OCI-LY7 (cell line): ENCODE measurements around the gene OR10H4. TPM values are rescaled to one million over a fixed set of nuclear protein-coding genes. Genes with fewer than 3 reads are reported as not detected.
"Not testable (repeated sequence)": the region's sequence is repeated elsewhere in the genome, so short reads cannot be mapped to it uniquely, and the experiment has no call there.

Experiments
- BruUV-seq: library from RNA; stranded (reverse); fragments of 400-500 nt; replicated peaks from 2 replicates; lab custom pipeline; 2021; lab: Mats Ljungman, UMichigan
- CTCF ChIA-PET: fragments of 300-600 bp; sonication (Branson Sonifier 250); formaldehyde crosslinking; loops from one replicate; lab custom pipeline; 2022; ENCODE audit warnings: antibody characterized with exemption; ENCODE audit not compliant: unreplicated experiment; lab: Charles Lee
- POLR2A ChIA-PET: fragments of 300-600 bp; sonication (Branson Sonifier 250); formaldehyde crosslinking; loops from one replicate; lab custom pipeline; 2022; ENCODE audit warnings: antibody characterized with exemption; lab: Charles Lee
- DNase-seq: peaks from one replicate; pipeline ENCODE4 v3.0.0-alpha.2; 2015; ENCODE audit warnings: low spot score
- H2AFZ ChIP-seq: fragments of 200-600 bp; sonication (generic), shearing (Covaris generic); 2 replicates; pipeline ENCODE4 v1.6.1; 2014; ENCODE audit warnings: mild to moderate bottlenecking, antibody characterized with exemption, low read length, moderate library complexity
- H3K27ac ChIP-seq: fragments of 200-600 bp; sonication (generic); 2 replicates; pipeline ENCODE4 v1.5.1; 2014; ENCODE audit warnings: mixed run types, low read depth, mild to moderate bottlenecking, moderate library complexity, low read length, inconsistent platforms; ENCODE audit not compliant: poor library complexity, severe bottlenecking
- H3K36me3 ChIP-seq: fragments of 200-600 bp; sonication (generic); 2 replicates; pipeline ENCODE4 v1.6.1; 2014; ENCODE audit warnings: mild to moderate bottlenecking, antibody characterized with exemption, low read length, moderate library complexity, mixed read lengths; ENCODE audit not compliant: insufficient read depth
- H3K4me1 ChIP-seq: fragments of 200-600 bp; sonication (generic); 2 replicates; pipeline ENCODE4 v1.5.1; 2014; ENCODE audit warnings: mild to moderate bottlenecking, low read length; ENCODE audit not compliant: insufficient read depth, poor library complexity, severe bottlenecking
- H3K4me2 ChIP-seq: fragments of 200-600 bp; sonication (generic); 2 replicates; pipeline ENCODE4 v1.6.1; 2014; ENCODE audit warnings: mild to moderate bottlenecking, low read length
- H3K4me3 ChIP-seq: fragments of 200-600 bp; sonication (generic); 2 replicates; pipeline ENCODE4 v1.5.1; 2014; ENCODE audit warnings: mild to moderate bottlenecking, low read depth, low read length; ENCODE audit not compliant: poor library complexity, severe bottlenecking
- H3K79me2 ChIP-seq: fragments of 200-600 bp; sonication (generic); 2 replicates; pipeline ENCODE4 v1.6.1; 2016; ENCODE audit warnings: low read depth, mild to moderate bottlenecking, low read length, moderate library complexity, mixed read lengths; ENCODE audit not compliant: insufficient read depth
- H3K9me2 ChIP-seq: fragments of 200-600 bp; sonication (generic); 2 replicates; pipeline ENCODE4 v1.6.1; 2016; ENCODE audit warnings: mild to moderate bottlenecking, low read length, mixed read lengths; ENCODE audit not compliant: insufficient read depth
- H3K9me3 ChIP-seq: fragments of 200-600 bp; sonication (generic); 2 replicates; pipeline ENCODE4 v1.6.1; 2014; ENCODE audit warnings: mild to moderate bottlenecking, mixed run types, low read length, mixed read lengths
- H4K20me1 ChIP-seq: fragments of 200-600 bp; sonication (generic); 2 replicates; pipeline ENCODE4 v1.6.1; 2014; ENCODE audit warnings: mild to moderate bottlenecking, antibody characterized with exemption, low read length, moderate library complexity, mixed read lengths; ENCODE audit not compliant: insufficient read depth
- CTCF ChIP-seq: fragments of 200-600 bp; sonication (generic); conservative IDR thresholded peaks from 2 replicates; pipeline ENCODE4 v1.5.1; 2014; ENCODE audit warnings: mild to moderate bottlenecking, antibody characterized with exemption, low read length, moderate library complexity, mixed read lengths
- EZH2phosphoT487 ChIP-seq: fragments of 200-600 bp; sonication (generic); IDR thresholded peaks from 2 replicates; pipeline ENCODE4 v1.6.1; 2018; ENCODE audit warnings: low read depth, borderline replicate concordance, mild to moderate bottlenecking, mixed run types, antibody characterized with exemption, low read length, moderate library complexity, mixed read lengths
- intact Hi-C: fragments of 100-400 bp; cut with micrococcal nuclease; formaldehyde crosslinking; loops from one replicate; pipeline ENCODE4 v1.10.0; 2022; ENCODE audit not compliant: unreplicated experiment
- total RNA-seq, 2 experiments: library from RNA; depleted of rRNA in 1 of 2; stranded (reverse); fragments of >200 nt in 1 of 2; shearing (Covaris generic) in 1 of 2; gene quantifications; 2 replicates each; pipeline ENCODE4 v1.2.3, GENCODE V29; 2014 to 2022

Gene OR10H4
- total RNA-seq, 2 experiments from 2014 or later, result not detected

GRCh38 chr19:15976836-15977689 lies 28.3 kb downstream of the OR10H4 start:
- intact Hi-C loops, result no loop called here
- DNase-seq, result no peak
- H3K9me3 ChIP-seq, result 0 out of 2 replicates have a peak, but pooled peaks cover 4% of the 10 kb centered on the region
- H4K20me1 ChIP-seq, result no peaks in the 10 kb centered on the region
- H3K79me2 ChIP-seq, result no peaks in the 10 kb centered on the region
- no peaks in the 10 kb centered on the region for H3K4me1 ChIP-seq
- ChIA-PET POLR2A (no interaction called here), CTCF (no interaction called here)
- no peak overlapping the region for H3K4me2 ChIP-seq
- no peak overlapping the region for H3K27ac ChIP-seq
- BruUV-seq, result no TSS peak
- no peak overlapping the region for H2AFZ ChIP-seq
- no peaks in the 10 kb centered on the region for H3K36me3 ChIP-seq
- TF ChIP-seq CTCF (no peak), EZH2phosphoT487 (no peak)
- H3K9me2 ChIP-seq, result no peaks in the 10 kb centered on the region
- no peak overlapping the region for H3K4me3 ChIP-seq

GRCh38 chr19:15977690-15978089 lies 28.9 kb downstream of the OR10H4 start:
- Histone ChIP-seq H2AFZ (no peak overlapping the region), H3K9me3 (0 out of 2 replicates have a peak, but pooled peaks cover 4% of the 10 kb centered on the region), H3K36me3 (no peaks in the 10 kb centered on the region), H3K79me2 (no peaks in the 10 kb centered on the region), H4K20me1 (no peaks in the 10 kb centered on the region), H3K4me3 (no peak overlapping the region), H3K4me2 (no peak overlapping the region), H3K4me1 (no peaks in the 10 kb centered on the region), H3K9me2 (no peaks in the 10 kb centered on the region), H3K27ac (no peak overlapping the region)
- BruUV-seq, result no TSS peak
- intact Hi-C loops, result no loop called here
- ChIA-PET CTCF (no interaction called here), POLR2A (no interaction called here)
- DNase-seq, result no peak
- TF ChIP-seq CTCF, result no peak
- no peak for TF ChIP-seq EZH2phosphoT487

GRCh38 chr19:15979293-15979692 lies 30.5 kb downstream of the OR10H4 start:
- no peaks in the 10 kb centered on the region for H3K4me1 ChIP-seq
- CTCF ChIA-PET, result no interaction called here
- TF ChIP-seq EZH2phosphoT487, result no peak
- TF ChIP-seq CTCF, result no peak
- H3K4me2 ChIP-seq, result no peak overlapping the region
- intact Hi-C loops, result no loop called here
- no peaks in the 10 kb centered on the region for H4K20me1 ChIP-seq
- no peaks in the 10 kb centered on the region for H3K79me2 ChIP-seq
- no TSS peak for BruUV-seq
- no peak overlapping the region for H3K4me3 ChIP-seq
- no peak overlapping the region for H2AFZ ChIP-seq
- no peaks in the 10 kb centered on the region for H3K9me2 ChIP-seq
- no peak for DNase-seq
- H3K36me3 ChIP-seq, result no peaks in the 10 kb centered on the region
- no peak overlapping the region for H3K27ac ChIP-seq
- H3K9me3 ChIP-seq, result peaks cover 9% of the 10 kb centered on the region
- POLR2A ChIA-PET, result no interaction called here

- H3K36me3 ChIP-seq, H4K20me1 ChIP-seq, H3K27ac ChIP-seq, BruUV-seq, H3K4me1 ChIP-seq, H3K4me2 ChIP-seq, DNase-seq, H3K9me2 ChIP-seq, H3K4me3 ChIP-seq, H2AFZ ChIP-seq, H3K9me3 ChIP-seq, H3K79me2 ChIP-seq, CTCF ChIA-PET: not testable (repeated sequence)
- POLR2A ChIA-PET, result interaction anchor here (0.7 kb wide), 1 partner anchor 15 kb away, joined by 3 read pairs; no protein-coding TSS in a partner anchor
- intact Hi-C loops, result loop anchor here (10.0 kb wide), 1 partner anchor 361 kb away; no protein-coding TSS in a partner anchor
These were observed 37.0 kb downstream of the OR10H4 start for GRCh38 chr19:15985831-15986230.
